ENCODE results near the gene MYO16.

GRCh38 chr13:109110159-109110558, 480.7 kb downstream of the MYO16 start:
- TF ChIP-seq CTCF (conservative IDR thresholded peaks at IDR 0.05; ENCODE audit: low read depth, low read length) (no peak), EZH2 (IDR thresholded peaks at IDR 0.05; ENCODE audit: borderline replicate concordance, low read depth, low read length, poor library complexity, severe bottlenecking) (no peak)
